CD4-positive, alpha-beta T cell treated with Interleukin-12 subunit alpha and Interleukin-12 subunit beta, for 1 hour (primary cell): ENCODE measurements around the gene LYSMD4.

ENCODE experiments used
- DNase-seq: peaks from one replicate; pipeline ENCODE4 v3.0.0-alpha.2; 2020

LYSMD4 gene

GRCh38 chr15:99729920-99730319 is 3.3 kb downstream of the LYSMD4 start:
- DNase-seq, result no peak

- no peak for DNase-seq
Measured at GRCh38 chr15:99729327-99729726, 3.9 kb downstream of the LYSMD4 start.

- DNase-seq, result no peak
Measured at GRCh38 chr15:99728916-99729315, 4.3 kb downstream of the LYSMD4 start.

GRCh38 chr15:99727733-99728132 is 5.5 kb downstream of the LYSMD4 start:
- no peak for DNase-seq

- no peak for DNase-seq
Measured at GRCh38 chr15:99727330-99727729, 5.9 kb downstream of the LYSMD4 start.

- DNase-seq, result no peak
Measured at GRCh38 chr15:99726333-99726732, 6.9 kb downstream of the LYSMD4 start.

- DNase-seq, result no peak
Measured at GRCh38 chr15:99722406-99722805, 10.8 kb downstream of the LYSMD4 start.

GRCh38 chr15:99721896-99722295 is 11.3 kb downstream of the LYSMD4 start:
- DNase-seq, result no peak

GRCh38 chr15:99721104-99721778 is 12.0 kb downstream of the LYSMD4 start:
- DNase-seq, result no peak

GRCh38 chr15:99720533-99720932 is 12.7 kb downstream of the LYSMD4 start:
- no peak for DNase-seq

GRCh38 chr15:99719096-99719541 is 14.1 kb downstream of the LYSMD4 start:
- no peak for DNase-seq

GRCh38 chr15:99718421-99718820 is 14.8 kb downstream of the LYSMD4 start:
- DNase-seq, result no peak

GRCh38 chr15:99717161-99718009 is 15.9 kb downstream of the LYSMD4 start:
- no peak for DNase-seq

GRCh38 chr15:99716540-99717095 is 16.6 kb downstream of the LYSMD4 start:
- no peak for DNase-seq

GRCh38 chr15:99712415-99712814 is 20.8 kb downstream of the LYSMD4 start:
- DNase-seq, result no peak

GRCh38 chr15:99711625-99712024 is 21.6 kb downstream of the LYSMD4 start:
- no peak for DNase-seq

- DNase-seq, result no peak
Measured at GRCh38 chr15:99709243-99709986, 23.8 kb downstream of the LYSMD4 start.

GRCh38 chr15:99708563-99708962 is 24.7 kb downstream of the LYSMD4 start:
- no peak for DNase-seq

- no peak for DNase-seq
Measured at GRCh38 chr15:99707473-99708270, 25.6 kb downstream of the LYSMD4 start.

GRCh38 chr15:99706557-99707303 is 26.5 kb downstream of the LYSMD4 start:
- peak; percentile 35 for DNase-seq

GRCh38 chr15:99704444-99704838 is 28.8 kb downstream of the LYSMD4 start:
- DNase-seq, result peak; percentile 78
